Measurements from ENCODE around the gene CRYGN.

CRYGN gene

DNA sequence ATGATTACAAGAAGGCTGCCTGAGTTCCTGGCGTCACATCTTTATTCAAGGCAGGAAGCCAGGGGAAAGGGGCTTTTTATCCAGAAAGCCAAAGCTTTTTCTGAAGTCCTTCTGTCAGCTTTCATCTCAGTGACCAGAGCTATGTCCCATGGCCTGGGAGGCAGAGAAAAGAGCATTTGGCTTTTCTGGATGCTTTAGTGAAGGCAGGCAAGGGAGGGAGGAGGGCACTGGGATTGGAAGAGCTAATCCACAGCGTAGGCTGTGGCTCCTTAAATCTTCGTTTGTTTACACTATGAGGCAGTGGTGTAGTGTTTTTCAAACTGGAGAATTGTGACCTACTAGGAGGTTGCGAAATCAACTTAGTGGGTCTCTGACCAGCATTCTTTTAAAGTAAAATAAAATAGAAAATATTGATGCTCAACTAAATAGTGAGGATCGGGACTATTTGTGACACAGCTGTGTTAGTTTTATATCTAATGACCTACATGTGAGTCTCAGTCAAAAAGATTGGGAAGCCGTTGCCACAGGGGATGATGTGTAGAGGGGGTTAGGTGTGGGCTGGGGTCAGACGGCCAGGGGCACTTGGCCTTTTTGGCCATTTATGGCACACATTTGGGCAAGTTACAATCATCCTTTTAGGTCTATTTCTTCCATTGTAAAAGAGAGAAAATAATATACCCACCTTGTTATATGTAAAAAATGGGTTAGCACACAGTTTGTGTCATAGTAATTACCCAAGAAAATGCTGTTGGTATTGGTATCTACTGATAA lies 14.1 kb downstream of the CRYGN start:
- no peak for FAIRE-seq

GRCh38 chr7:151424799-151425198 lies 15.1 kb downstream of the CRYGN start:
- TF ChIP-seq, protein P1, sequence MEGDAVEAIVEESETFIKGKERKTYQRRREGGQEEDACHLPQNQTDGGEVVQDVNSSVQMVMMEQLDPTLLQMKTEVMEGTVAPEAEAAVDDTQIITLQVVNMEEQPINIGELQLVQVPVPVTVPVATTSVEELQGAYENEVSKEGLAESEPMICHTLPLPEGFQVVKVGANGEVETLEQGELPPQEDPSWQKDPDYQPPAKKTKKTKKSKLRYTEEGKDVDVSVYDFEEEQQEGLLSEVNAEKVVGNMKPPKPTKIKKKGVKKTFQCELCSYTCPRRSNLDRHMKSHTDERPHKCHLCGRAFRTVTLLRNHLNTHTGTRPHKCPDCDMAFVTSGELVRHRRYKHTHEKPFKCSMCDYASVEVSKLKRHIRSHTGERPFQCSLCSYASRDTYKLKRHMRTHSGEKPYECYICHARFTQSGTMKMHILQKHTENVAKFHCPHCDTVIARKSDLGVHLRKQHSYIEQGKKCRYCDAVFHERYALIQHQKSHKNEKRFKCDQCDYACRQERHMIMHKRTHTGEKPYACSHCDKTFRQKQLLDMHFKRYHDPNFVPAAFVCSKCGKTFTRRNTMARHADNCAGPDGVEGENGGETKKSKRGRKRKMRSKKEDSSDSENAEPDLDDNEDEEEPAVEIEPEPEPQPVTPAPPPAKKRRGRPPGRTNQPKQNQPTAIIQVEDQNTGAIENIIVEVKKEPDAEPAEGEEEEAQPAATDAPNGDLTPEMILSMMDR (IDR thresholded peaks at IDR 0.05; ENCODE audit: insufficient read depth, missing control alignments) = no peak
- FAIRE-seq (no peak), DNase-seq (ENCODE audit: insufficient read length, low spot score) (no peak)

More for the DNA sequence above, 14.1 kb downstream of the CRYGN start:
- TF ChIP-seq, protein P1 (IDR thresholded peaks at IDR 0.05; ENCODE audit: insufficient read depth, missing control alignments) = no peak
- DNase-seq (ENCODE audit: insufficient read length, low spot score) = no peak

- TF ChIP-seq, protein P1 (IDR thresholded peaks at IDR 0.05; ENCODE audit: insufficient read depth, missing control alignments) = no peak
- FAIRE-seq (no peak), DNase-seq (ENCODE audit: insufficient read length, low spot score) (no peak)
Measured at GRCh38 chr7:151423936-151424335, 16.0 kb downstream of the CRYGN start.

DNA sequence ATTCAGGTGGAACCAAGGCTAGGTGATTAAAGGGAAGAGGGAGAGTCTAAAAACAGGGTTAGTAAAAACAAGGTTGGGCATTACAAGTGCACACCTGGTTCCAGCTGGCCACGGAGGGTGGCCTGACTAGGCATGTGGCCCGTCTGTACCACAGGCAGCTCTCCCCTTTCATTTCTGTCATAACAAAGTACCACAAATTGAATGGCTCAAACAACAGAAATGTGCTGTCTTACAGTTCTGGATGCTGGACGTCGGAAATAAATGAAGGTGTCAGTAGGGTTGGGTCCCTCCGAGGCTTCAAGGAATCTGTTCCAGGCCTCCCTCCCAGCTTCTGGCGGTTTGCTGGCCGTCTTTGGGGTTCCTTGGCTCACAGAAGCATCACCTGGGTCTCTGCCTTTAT lies 16.7 kb downstream of the CRYGN start:
- DNase-seq (ENCODE audit: insufficient read length, low spot score) (no peak), FAIRE-seq (no peak)
- TF ChIP-seq, protein P1 (IDR thresholded peaks at IDR 0.05; ENCODE audit: insufficient read depth, missing control alignments) = no peak

DNA sequence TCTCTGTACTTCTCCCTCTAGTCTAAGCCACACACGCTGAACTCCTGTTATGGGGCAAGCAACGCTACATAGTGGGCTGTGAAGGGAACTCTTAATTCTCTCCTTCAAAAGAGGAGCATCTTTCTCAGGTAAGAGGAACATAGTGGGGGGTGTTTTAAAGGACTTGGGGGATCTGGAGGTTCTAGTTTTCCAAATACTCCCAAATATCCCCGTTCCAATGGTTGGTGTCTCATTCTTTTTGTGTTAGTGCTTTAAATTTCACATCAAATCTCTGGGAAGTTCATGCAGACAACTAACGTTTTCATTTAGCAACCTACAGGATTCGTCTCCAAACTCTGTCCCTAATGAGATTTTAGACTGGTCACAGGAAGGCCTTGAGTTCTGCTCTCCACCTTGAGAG lies 17.7 kb downstream of the CRYGN start:
- TF ChIP-seq, protein P1 (IDR thresholded peaks at IDR 0.05; ENCODE audit: insufficient read depth, missing control alignments) = no peak
- DNase-seq (ENCODE audit: insufficient read length, low spot score) (no peak), FAIRE-seq (no peak)

- FAIRE-seq = no peak
- TF ChIP-seq, protein P1 (IDR thresholded peaks at IDR 0.05; ENCODE audit: insufficient read depth, missing control alignments) = no peak
- DNase-seq (ENCODE audit: insufficient read length, low spot score) = no peak
Measured at GRCh38 chr7:151420144-151420543, 19.8 kb downstream of the CRYGN start.

- DNase-seq (ENCODE audit: insufficient read length, low spot score) = no peak
- TF ChIP-seq, protein P1 (IDR thresholded peaks at IDR 0.05; ENCODE audit: insufficient read depth, missing control alignments) = no peak
- FAIRE-seq = no peak
Measured at GRCh38 chr7:151416941-151417315, 23.0 kb downstream of the CRYGN start.

All from D721Med (cell line).